PC-9 (cell line): ENCODE data around the gene TMTC3.

Experiments used
- CTCF ChIP-seq: fragments of 200-600 bp; sonication (generic); conservative IDR thresholded peaks from 2 replicates; pipeline ENCODE4 v1.6.1; 2017; ENCODE audit warnings: mixed run types, antibody characterized with exemption, mild to moderate bottlenecking, moderate library complexity
- EZH2 ChIP-seq: fragments of 200-600 bp; sonication (generic); IDR thresholded peaks from 2 replicates; pipeline ENCODE4 v1.8.0; 2017; ENCODE audit warnings: antibody characterized with exemption, low read depth

- TF ChIP-seq CTCF: no peak
- TF ChIP-seq EZH2: no peak
Measured at GRCh38 chr12:88113871-88114270, 28.2 kb upstream of the TMTC3 start.
